ENCODE results near the gene LCOR. TPM values are rescaled to one million over a fixed set of nuclear protein-coding genes. Genes with fewer than 3 reads are reported as not detected.

LCOR gene
- total RNA-seq, 1 experiment from 2014 or later, result 56.5 TPM

DNA sequence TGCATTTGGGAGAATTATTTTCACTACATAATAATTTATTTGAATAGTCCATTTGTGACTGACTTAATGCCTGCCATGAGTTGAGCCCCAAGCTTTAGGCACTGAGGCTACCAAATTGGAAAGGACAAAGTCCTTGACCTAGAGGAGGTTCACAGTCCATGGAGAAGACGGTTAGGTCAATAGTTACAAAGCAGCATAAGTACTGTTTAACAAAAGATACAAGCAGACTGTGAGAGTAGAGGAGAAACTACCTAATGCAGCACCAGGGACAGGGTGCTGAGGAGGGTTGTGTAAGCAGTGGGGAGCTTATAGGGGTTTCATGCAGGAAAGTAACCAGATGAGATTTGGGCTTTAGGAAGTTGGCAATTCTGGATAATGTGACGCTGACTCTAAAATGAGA is 139.2 kb downstream of the LCOR start:
- DNase-seq (ENCODE audit: low spot score), result no peak
- in situ Hi-C loops (cut with HindIII; ENCODE audit: low sequenced_read_pairs), result no loop called here

DNA sequence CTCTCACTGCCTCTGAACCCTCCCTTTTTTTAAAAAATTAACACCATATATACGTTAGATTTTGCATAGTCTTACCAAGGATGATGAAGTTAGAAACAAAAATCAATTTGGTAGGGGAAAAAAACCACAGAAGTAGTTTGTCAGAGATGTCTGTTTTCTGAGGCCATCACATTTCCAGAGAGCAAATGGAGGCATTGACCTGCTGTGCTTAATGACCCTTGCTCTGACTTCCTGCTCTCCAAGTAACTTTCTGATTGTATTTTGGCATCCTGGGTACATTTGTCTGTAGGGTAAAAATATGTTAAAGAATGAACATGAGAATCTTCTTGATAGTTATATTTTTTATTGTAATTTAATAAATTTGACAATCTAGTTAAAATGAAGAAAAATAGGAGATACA is 140.2 kb downstream of the LCOR start:
- no peak for DNase-seq (ENCODE audit: low spot score)
- in situ Hi-C loops (cut with HindIII; ENCODE audit: low sequenced_read_pairs), result no loop called here

DNA sequence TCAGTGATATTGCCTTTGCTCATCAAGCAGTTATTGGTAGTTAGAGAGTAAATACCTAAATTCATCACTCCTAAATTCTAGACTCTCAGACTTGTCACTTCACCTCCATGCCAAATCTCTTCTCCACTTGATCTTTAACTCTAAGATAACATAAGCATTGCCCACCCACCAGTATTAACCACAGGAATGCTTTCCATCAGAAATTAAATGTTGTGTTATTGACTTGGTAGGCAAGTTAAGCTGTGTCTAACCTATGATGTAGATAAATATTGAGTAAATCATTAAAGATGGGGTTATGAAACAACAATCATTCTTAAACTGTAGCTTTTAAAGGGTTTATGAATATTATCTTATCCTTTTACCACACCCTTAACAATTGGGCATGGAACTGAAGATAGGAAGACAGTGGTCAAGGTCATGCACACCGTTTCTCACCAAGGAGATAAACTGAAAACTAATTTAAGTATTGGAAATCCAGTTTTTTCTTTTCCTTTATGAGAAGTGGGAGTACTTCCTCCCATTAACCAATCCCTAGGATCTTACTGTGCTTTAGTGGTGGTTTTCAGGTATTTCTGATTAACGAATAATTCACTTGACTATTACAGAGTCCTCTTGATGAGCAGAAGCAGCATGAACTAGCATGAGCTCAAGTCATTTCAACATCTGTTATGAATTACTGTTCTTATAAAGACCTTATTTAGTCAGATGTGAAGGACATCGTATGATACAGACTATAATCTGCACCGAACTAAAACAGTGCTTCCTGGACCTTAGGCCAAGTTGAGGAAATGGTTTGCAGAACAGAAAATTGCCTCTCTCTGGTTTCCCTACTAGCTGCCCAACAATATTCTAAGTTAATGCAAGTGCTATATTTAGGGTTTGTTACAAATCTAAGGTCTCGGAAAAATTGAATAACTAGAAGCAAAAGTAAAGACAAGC is 142.0 kb downstream of the LCOR start:
- no peak for DNase-seq (ENCODE audit: low spot score)
- in situ Hi-C loops (cut with HindIII; ENCODE audit: low sequenced_read_pairs), result no loop called here

- no peak for DNase-seq (ENCODE audit: low spot score)
Measured at GRCh38 chr10:96975136-96975535, 143.0 kb downstream of the LCOR start.

DNA sequence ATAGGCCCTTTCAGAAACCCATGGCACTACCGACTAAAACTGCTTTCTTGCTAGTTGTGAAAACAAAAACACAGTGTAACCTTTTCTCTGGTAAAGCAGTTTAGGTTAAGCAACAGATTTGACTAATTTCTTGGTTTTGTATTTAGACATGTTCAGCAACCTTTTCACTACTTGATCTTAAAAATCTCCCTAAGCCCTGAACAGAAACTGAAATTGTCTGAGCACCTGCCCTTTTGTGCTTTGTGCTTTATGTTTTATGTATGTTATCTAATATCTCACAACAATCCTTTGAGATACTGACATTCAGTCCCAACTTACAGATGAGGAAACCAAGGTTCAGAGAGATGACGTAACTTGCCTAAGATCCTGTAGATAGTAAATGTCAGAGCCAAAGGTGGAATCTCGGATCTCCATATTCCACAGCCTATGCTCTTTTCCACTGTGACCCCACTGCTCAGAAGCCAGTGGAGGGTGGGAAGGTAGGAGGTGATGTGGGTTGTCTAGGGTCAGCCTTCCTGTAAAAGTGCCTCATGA is 146.6 kb downstream of the LCOR start:
- in situ Hi-C loops (cut with HindIII; ENCODE audit: low sequenced_read_pairs), result no loop called here

More at GRCh38 chr10:96975136-96975535, 143.0 kb downstream of the LCOR start:
- in situ Hi-C loops (cut with HindIII; ENCODE audit: low sequenced_read_pairs), result no loop called here

DNA sequence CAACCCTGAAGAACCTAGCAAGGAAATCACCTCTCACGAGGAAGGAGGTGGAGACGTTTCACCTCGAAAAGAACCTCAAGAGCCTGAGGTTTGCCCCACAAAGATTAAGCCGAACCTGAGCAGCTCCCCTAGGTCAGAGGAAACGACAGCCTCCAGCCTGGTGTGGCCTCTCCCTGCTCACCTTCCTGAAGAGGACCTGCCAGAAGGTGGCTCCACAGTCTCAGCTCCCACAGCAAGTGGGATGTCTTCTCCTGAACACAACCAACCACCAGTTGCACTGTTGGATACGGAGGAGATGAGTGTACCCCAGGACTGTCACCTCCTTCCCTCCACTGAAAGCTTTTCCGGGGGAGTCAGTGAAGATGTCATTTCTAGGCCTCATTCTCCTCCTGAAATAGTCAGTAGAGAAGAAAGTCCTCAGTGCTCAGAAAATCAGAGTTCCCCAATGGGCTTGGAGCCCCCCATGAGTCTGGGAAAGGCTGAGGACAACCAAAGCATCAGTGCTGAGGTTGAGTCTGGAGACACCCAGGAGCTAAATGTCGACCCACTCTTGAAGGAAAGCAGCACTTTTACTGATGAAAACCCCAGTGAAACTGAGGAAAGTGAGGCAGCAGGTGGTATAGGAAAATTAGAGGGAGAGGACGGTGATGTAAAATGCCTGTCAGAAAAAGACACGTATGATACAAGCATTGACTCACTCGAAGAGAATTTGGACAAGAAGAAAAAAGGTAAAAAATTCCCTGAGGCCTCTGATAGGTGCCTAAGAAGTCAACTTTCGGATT is 150.2 kb downstream of the LCOR start:
- no peak for DNase-seq (ENCODE audit: low spot score)
- in situ Hi-C loops (cut with HindIII; ENCODE audit: low sequenced_read_pairs), result no loop called here

More for the DNA sequence above, 146.6 kb downstream of the LCOR start:
- no peak for DNase-seq (ENCODE audit: low spot score)

DNA sequence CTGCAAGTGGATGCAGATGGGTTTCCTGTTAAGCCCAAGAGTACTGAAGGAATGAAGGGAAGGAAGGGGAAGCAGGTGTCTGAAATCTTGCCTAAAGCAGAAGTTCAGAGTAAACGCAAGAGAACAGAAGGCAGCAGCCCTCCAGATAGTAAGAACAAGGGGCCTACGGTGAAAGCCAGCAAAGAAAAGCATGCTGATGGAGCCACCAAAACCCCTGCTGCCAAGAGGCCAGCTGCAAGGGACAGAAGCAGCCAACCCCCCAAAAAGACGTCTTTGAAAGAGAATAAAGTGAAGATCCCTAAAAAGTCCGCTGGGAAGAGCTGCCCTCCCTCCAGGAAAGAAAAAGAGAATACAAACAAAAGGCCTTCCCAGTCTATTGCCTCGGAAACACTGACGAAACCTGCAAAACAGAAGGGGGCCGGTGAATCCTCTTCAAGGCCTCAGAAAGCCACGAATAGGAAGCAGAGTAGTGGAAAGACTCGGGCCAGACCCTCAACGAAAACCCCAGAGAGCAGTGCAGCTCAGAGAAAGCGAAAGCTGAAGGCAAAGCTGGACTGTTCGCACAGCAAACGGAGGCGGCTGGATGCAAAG is 152.5 kb downstream of the LCOR start:
- no peak for DNase-seq (ENCODE audit: low spot score)

DNA sequence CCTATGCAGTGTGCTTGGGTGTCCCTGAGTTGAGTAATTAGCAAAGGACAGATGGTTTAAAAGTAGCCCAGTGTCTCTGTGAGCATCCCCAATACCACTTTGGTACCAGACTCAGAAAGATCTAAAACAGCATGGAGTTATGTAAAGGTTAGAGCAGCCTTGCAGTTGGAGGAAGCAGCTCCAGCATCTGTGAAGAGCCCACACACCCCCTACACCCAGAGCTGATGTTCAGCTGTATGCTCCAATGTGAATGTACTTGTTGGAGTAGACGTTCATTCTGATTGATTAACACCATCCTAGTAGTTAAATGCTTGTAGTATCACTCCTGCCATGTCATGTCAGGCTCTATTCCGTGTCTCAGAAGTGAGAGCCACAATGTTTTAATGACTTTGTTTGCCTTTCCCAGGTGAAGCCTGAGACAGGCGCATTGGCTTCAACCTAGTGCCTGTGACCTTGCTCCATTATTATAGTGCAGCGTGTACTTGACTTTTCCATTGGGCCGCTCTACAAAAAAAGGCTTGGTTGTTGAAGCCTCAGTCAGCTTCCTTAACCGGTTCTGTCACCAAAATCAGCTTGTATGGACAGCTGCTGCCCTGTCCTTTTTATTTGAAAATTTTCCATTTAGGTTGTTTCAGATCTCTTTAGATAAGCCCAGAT is 154.2 kb downstream of the LCOR start:
- no peak for DNase-seq (ENCODE audit: low spot score)
- in situ Hi-C loops (cut with HindIII; ENCODE audit: low sequenced_read_pairs), result no loop called here

More for the DNA sequence above, 152.5 kb downstream of the LCOR start:
- in situ Hi-C loops (cut with HindIII; ENCODE audit: low sequenced_read_pairs), result no loop called here

DNA sequence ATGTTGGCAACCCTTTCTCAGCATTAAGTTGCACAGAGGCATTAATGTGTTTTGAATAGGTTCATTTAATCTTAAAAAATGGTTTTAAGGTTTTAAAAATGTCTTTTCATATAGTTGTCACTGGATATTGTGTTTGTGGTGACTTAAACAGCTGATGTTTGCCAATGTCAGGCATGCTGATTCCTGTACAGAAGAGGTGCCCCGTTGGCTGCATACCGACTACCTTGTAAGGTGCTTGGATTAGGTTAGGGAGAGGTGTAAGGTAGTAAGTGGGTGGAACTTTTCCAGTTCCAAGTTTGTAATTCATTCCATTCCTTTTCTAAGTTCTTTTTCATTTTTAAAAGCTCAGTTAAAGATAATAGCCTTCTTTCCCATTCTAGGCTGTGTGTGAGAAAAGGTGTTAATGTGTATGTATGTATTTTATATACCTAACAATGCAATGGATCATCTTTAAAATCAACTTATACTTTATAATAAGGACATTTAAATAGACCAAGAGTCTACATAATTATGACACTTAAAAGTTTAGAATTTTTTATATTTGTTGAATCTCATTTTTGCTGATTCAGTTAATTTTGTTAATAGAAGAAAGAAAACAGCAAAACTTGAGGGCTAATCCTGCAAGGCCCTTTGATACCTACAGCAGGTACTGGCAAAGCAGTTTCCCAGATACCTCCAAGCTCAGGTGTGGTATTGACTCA is 155.2 kb downstream of the LCOR start:
- in situ Hi-C loops (cut with HindIII; ENCODE audit: low sequenced_read_pairs), result no loop called here
- DNase-seq (ENCODE audit: low spot score), result no peak

GRCh38 chr10:96987842-96988175 is 155.7 kb downstream of the LCOR start:
- in situ Hi-C loops (cut with HindIII; ENCODE audit: low sequenced_read_pairs), result no loop called here
- no peak for DNase-seq (ENCODE audit: low spot score)

- no peak for DNase-seq (ENCODE audit: low spot score)
- in situ Hi-C loops (cut with HindIII; ENCODE audit: low sequenced_read_pairs), result no loop called here
Measured at GRCh38 chr10:96988426-96988825, 156.3 kb downstream of the LCOR start.

DNA sequence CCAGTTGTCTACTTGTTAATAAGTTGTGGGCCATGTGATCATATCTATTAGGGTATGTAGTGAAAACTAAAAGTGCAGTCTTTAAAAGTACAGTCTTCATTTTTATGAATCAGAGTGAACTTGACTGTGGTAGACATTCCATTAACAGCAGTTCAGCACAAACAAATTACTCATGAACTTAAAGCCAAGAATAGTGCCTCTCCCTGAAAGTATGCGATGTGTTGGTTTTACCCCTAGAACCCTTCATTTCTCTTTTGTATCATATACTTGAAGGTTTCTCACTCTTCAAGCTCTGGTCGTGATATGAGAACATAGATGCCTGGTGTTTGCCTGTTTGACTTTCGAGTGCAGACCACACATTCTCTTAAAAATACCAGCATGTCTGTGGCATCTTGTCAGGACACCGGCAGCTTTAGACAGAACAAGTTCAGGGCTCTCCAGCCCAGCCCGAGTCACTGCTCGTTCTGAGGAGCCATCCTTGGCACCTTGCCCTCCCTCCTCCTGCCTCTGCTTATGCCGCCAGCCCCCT is 159.3 kb downstream of the LCOR start:
- no peak for DNase-seq (ENCODE audit: low spot score)
- in situ Hi-C loops (cut with HindIII; ENCODE audit: low sequenced_read_pairs), result no loop called here

- in situ Hi-C loops (cut with HindIII; ENCODE audit: low sequenced_read_pairs), result no loop called here
- DNase-seq (ENCODE audit: low spot score), result no peak
Measured at GRCh38 chr10:96992721-96993120, 160.6 kb downstream of the LCOR start.

DNA sequence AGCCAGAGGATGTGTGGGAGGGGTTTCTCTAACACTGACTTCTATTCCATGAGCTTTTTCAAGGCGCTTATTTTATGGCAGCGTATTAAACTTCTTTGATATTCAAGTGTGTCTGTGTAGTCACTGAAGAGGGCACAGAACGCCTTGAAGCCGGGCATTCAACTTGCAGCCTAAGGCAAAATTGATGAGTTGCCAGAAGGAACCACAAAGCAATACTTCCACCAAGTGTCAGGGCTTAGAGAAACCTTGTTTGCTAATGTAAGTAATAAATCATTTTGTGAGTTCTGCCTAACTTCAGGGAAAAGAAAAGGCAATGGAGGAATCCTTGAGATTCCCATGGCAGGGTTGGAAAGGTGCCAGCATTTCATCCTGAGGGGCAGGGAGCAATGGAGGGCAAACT is 163.8 kb downstream of the LCOR start:
- no peak for DNase-seq (ENCODE audit: low spot score)
- in situ Hi-C loops (cut with HindIII; ENCODE audit: low sequenced_read_pairs), result no loop called here

GRCh38 chr10:96996275-96996965 is 164.3 kb downstream of the LCOR start:
- DNase-seq (ENCODE audit: low spot score), result no peak
- in situ Hi-C loops (cut with HindIII; ENCODE audit: low sequenced_read_pairs), result no loop called here

DNA sequence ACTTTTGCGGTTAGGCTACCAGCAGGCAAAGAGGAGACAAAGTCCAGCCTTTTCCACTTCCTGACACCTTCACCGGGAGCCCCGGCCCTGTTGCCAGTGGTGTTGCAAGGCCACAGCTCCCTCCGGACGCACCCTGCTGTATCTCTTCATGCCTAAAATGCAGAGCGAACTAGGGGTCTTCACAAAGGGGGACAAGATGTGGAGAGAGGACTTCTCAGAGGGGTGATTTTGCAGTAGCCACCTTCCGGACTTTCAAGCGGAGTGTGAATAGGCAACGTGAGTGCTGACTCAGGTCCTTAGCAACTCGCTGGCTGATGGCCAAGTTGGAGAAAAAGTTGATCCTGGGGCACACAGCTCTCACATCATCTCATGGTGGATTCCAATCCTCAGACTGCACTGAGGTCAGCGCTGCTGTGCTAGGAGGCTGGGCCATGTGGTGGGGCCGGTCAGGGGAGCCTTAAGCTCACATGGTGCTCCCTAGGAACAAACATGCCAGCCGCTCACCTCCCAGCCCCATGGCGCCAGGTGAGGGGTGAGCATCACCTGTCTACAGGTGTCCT is 166.3 kb downstream of the LCOR start:
- in situ Hi-C loops (cut with HindIII; ENCODE audit: low sequenced_read_pairs), result no loop called here
- DNase-seq (ENCODE audit: low spot score), result no peak

GRCh38 chr10:96999337-96999736 is 167.2 kb downstream of the LCOR start:
- in situ Hi-C loops (cut with HindIII; ENCODE audit: low sequenced_read_pairs), result no loop called here
- no peak for DNase-seq (ENCODE audit: low spot score)

DNA sequence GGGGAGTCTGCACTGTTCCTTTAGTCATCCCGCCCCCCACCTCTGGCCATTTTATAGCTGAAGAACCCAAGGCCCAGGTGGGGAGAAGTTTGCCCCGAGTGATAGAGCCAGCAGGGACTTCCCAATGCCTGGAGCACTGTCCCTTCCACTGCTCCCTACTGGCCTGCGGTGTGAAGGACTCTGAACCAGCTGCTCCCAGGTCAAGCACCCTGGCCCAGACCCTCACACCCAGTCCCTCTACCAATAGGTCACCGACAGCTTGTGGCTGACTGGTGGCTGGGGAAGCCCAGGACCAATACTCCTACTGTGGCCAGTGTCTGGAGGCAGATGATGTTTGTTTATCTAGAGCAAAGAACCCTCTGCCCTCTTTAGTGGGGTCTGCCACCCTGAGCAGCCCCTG is 167.9 kb downstream of the LCOR start:
- no peak for DNase-seq (ENCODE audit: low spot score)
- in situ Hi-C loops (cut with HindIII; ENCODE audit: low sequenced_read_pairs), result no loop called here

Measured in G401 (cell line).